NCI-H1930 (cell line): ENCODE results near the gene HSPB2.
"Not testable (repeated sequence)": the region's sequence is repeated elsewhere in the genome, so short reads cannot be mapped to it uniquely, and the experiment has no call there.

Experiments
- DNase-seq, 2 experiments: peaks; one replicate each; lab custom pipeline; 2025; lab: John Stamatoyannopoulos, UW

The HSPB2 gene

DNA sequence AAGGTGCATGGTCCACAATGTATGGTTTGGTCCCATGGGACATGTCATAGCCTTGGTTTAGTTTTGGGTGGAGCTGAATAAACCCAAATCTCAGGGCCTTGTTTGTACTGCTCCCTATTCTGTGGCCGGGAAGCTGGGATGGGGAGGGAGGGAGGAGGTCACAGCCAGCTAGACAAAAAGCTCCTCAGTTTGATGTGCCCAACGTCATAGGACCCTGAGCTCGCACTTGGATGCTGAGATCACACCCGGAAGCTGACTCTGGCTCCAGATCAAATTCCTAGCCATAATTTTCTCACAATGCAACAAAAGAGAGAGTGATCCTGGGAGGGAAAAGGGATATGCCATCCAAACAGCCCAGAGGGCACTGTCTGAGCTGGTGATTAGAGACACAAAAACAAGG lies 1.5 kb downstream of the HSPB2 start:
- DNase-seq: no peak

DNA sequence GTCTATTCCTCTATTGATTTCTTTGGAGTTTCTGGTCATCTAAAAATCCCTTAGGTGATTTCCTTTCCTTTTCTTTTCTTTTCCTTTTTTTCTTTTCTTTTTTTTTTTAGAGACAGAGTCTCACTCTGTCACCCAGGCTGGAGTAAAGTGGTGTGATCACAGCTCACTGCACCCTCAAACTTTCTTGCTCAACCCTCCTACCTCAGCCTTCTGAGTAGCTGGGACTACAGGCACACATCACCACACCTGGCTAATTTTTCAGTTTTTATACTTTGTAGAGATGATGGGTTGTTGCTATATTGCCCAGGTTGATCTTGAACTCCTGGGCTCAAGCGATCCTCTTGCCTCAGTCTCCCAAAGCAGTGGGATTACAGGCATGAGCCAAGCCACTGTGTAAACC lies 4.2 kb downstream of the HSPB2 start:
- DNase-seq: no peak

DNA sequence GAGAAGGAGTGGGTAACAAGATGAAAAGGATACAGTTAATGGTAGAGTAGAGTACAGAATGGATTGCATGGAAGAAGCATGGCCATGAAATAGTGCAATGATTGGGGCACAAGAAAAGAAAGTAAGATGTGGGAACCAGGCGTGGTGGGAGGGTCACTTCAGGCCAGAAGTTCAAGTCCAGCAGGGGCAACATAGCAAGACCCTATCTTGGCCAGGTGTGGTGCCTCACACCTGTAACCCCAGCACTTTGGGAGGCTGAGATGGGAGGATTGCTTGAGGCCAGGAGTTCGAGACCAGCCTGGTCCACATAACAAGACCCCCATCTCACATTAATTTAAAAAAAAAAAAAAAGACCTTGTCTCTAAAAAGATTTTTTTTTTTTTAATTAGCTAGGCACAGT lies 4.8 kb downstream of the HSPB2 start:
- no peak for DNase-seq

DNA sequence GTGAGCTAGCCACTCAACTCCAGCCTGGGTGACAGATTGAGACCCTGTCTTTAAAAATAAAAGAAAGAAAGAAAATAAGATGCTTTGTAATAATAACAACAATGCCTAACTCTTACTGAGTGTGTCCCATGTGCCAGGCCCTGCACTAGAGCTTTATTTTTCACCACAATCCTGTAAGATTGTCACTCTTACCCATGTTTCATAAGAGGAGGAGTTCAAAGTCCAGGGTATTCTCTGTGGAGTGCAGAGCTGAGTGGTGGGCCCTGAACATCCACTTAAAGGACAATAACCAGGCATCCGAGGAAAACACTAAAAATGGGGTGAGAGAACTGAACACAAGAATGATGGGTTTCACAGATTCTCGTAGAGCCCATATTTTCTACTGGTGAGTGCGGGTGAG lies 5.3 kb downstream of the HSPB2 start:
- DNase-seq: no peak

DNA sequence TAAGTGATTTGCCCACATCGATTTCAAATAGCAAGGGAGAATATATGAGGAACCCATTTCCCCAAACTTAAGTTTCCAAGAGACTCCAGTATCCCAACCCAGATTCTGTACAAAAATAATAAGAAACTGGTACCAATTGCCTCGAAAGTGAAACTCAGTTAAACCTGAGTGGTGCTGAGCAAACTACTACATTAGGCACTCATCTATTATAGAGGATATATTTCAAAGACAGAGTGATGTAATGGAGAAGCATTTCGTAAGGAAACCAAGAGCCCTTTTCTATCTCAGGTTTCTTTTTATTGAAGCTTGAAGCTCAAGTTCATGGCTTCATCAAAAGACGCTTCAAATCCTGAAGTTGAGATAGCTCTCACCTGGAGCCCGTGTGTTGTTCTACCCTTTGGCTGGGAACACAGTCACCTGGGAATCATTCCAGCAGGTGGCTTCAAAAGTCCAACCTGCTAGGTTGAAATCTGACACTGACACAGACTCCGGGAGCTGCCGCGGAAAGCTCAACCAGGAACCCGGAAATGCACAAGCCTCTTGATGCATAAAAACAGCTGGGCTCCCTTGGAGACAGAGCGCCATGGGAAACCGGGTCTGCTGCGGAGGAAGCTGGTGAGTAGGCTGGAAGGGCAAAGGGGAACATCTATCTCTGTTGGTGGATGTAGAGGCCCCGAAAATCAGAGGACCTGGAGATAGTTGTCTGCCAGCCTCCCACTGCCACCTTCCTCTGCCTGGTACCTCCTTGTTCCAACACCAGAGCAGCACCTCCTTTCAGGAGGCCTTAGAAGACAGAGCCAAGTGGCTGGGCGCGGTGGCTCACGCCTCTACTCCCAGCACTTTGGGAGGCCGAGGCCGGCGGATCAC lies 6.1 kb downstream of the HSPB2 start, which contains the start of gene C11orf52:
Gene C11orf52, plus strand, starts transcription at position 524 of the 867 bp plus-strand sequence. Its CDS starts 60 bp downstream, at position 584.
- DNase-seq: peak; percentile 54 to 57

DNA sequence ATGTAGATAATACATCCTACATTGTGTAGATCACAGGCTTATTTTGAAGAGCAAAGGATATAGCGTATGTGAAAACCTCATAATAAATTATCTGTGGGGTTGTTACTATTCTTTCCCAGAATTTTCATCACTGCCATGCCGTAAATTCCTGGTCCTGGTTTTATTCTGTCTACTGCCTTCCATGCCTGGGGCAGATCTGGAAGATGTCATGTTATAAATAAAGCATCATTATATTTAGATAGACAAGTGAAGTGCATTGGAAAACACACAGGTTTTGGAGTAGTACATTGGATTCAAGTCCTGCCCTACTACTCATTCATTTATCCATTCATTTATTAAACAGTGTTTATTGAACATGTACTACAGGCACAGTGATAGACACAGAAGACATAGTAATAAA lies 8.4 kb downstream of the HSPB2 start:
- DNase-seq: no peak

DNA sequence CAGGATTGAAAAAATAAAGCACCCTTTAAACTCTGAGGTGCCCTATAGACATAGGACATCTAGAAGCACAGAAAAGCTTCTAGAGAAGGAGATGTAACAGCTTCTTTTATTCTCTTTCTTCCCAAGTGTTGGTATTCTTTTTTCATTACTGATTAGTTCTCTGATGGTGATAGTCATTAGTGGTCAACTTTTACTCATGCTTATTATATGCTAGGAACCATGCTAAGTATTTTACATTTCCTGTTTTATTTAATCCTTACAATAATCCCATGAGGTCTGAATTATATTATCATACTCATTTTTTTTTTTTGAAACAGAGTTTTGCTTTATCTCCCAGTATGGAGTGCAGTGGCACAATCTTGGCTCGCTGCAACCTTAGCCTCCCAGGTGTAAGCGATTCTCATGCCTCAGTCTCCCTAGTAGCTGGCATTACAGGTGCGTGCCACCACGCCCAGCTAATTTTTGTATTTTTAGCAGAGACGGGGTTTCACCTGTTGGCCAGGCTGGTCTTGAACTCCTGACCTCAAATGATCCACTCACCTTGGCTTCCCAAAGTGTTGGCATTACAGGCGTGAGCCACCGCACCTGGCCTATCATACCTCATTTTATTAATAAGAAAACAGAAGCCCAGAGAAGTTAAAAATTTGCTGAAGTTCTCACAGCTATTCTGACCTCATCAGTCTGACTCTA lies 9.2 kb downstream of the HSPB2 start:
- DNase-seq: no peak

DNA sequence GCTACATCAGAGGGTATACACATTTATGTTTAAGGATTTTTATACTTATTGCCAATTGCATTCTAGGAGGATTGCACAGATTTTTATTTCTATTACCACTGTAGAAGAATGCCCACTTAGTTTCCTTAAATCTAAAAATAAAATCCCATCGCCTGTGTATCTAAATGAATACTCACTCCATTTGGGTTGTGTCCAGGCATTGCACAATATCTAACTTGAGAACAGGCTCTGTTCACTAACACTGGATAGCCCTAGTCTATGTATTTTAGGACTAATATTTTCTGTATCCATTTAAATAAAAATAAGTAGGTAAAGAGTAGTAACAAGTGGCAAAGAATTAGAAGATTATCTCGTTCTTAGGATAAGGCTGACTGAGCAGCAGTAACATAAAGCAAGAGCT lies 10.3 kb downstream of the HSPB2 start:
- no peak for DNase-seq

DNA sequence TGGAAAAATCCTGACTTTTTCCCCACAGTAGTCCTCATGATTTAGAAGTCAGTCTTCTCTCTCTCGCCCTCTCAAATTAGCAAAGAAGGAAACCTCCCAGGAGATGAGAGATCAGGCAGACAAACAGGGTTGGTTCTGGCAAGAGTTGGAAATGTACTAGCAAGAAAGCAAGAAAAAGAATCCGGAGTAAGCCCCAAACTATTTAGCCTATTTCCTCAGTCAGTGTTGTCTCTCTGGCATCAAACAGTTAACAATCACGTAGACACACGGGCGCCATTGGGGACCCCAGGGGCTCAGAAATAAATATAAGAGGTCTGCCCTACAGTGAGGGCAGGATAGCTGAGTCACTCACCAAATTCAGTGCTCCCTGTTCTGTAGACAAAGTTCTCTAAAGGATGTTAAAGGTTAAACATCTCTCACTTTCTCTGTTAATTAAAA lies 10.8 kb downstream of the HSPB2 start:
- DNase-seq: no peak

DNA sequence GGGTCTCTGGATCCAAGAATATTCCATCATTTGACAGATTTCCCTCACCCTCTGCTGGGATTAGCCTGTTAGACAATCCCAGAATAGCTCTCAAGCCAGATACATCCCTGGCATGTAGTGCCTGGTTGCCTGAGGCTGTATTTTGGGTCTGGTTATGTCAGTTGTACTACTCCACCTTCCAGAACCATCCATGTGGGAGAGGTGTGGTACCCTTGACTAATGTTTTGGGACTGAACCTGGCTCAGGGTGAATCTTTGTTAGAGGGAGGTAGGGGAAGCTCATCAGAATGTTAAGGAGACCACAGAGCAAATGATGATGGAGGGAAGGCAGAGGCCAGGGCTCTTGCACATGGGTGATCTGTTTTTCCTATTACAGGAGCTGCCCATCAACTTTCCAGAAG lies 11.4 kb downstream of the HSPB2 start:
- no peak for DNase-seq

DNA sequence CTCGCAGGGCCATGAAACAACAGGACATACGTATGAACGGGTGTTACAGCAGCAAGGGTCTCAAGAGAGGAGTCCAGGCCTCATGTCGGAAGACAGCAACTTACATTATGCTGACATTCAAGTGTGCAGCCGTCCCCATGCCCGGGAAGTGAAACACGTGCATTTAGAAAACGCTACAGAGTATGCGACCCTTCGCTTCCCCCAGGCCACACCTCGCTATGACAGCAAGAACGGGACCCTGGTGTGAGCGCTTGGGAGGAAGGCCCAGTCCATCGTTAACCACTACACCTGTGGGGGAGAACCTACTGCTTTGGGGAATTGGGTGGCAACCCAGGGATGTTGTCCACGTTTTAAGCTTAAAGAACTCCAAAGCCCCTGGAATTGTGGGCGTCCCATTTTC lies 13.4 kb downstream of the HSPB2 start:
- DNase-seq: no peak

DNA sequence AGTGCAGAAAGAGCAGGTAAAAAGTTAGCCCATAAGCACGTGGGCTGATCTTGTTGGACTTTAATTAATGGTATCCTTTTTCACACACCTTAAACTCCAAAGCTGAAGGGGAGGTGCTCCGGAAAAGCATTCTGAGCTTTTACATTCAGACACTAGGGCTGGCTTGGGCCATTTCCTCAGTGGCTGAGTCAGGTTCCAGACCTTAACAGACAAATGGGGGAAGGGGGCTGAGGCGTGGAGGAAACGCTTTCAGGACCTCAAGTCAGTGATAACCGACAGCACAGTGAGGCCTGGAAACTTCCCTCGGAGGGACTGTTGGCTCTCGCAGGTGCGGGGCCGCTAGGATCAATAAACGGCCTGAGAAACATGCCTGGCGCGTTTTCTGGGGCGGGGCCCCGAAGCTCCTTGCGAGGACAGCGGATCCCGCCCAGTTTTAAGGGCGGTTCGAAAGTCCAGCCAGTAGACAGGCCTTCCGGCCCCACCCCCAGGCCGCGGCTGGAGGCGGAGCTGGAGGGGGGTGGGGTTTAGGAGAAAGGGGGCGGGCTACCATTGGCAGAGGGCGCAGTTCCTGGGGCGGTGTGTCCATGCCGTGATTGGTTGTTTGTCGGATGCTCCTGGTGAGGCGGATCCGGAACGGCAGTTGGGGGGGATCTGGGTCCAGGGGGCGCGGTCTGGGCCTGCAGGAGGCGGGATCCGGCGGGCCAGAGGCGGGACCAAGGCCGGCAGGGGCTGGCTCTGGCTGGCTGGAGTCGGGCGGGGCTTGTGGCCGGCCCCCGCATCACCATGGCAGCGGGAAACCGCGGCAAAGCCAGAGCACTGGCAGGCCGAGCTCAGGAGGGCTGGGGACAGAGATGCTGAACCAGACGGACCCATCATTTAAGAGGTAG lies 14.2 kb downstream of the HSPB2 start:
- DNase-seq: peak; percentile 98 to 99

DNA sequence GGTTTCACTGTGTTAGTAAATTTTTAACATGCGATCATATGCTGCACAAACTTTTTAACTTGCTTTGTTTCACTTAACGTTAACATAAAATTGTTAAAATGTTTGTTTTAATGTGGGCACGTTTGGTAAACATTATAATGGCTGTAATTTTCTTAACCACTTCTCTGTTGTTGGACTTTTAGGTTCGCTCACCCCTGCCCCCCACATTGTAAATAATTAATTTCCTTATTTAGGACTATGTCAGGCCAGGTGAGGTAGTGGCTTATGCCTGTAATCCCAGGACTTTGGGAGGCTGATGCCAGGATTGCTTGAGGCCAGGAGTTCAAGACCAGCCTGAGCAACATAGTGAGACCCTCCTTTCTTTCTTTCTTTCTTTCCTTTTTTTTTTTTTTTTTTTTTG lies 17.9 kb downstream of the HSPB2 start:
- no peak for DNase-seq

DNA sequence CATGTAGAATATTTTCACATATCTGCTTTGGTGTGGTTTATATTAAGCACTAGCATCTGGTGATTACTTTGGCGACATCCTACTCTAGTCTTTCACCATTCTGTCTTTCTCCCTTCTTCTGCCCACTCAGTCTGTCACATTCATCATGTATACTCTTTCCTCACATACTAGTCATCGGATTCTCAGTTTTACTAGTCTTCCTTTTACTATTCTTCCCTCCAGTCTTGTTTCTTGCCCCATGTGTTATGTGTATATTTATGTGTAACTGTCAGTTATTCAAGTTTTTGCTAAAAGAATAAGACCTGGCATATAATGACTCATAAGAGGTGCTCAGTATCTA lies 20.0 kb downstream of the HSPB2 start:
- no peak for DNase-seq

DNA sequence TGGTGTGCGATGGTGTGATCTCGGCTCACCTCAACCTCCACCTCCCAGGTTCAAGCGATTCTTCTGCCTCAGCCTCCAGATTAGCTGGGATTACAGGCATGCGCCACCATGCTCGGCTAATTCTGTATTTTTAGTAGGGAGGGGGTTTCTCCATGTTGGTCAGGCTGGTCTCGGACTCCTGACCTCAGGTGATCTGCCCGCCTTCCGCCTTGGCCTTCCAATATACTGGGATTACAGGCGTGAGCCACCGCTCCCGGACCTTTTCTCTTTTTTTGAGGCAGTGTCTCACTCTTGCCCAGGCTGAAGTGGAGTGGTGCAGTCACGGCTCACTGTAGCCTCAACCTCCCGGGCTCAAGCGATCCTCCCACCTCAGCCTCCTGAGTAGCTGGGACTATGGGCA lies 20.6 kb downstream of the HSPB2 start:
- DNase-seq: not testable (repeated sequence)

DNA sequence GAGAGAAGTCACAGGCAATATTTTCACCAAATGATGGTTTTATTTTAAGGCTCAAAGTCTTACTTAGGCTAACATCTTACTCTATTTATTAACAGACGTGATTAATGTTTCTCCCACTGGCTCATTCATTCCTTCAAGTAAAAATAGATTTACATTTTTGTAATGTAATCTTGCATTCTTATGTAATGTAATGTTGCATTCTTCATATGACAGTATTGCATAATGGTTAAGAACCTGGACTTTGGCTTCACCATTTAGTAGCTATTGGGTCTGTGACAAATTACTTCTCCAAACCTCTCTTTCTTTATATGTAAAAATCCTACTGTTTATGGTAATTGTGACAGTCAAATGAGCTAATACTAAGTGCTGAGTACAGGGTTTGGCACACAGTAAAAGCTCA lies 21.3 kb downstream of the HSPB2 start:
- DNase-seq: no peak

DNA sequence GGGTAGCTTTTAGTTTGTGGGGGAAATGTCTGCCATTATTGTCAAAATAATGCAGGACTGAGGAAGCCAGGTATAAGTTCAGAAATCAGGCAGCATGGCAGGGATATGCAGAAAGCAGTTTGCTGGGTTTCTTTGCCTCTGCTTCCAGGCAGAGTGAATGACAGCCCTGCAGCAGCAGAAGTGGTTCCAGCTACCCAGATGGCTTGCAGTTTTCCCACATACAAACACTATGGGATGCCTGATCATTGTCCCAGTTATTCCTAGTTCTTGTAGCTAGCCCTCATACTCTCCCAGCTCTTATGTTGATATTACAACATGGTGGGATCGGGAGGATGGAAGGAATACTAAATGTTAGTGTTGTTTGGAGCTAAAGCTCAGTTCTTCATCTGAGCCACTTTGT lies 21.8 kb downstream of the HSPB2 start:
- DNase-seq: no peak

DNA sequence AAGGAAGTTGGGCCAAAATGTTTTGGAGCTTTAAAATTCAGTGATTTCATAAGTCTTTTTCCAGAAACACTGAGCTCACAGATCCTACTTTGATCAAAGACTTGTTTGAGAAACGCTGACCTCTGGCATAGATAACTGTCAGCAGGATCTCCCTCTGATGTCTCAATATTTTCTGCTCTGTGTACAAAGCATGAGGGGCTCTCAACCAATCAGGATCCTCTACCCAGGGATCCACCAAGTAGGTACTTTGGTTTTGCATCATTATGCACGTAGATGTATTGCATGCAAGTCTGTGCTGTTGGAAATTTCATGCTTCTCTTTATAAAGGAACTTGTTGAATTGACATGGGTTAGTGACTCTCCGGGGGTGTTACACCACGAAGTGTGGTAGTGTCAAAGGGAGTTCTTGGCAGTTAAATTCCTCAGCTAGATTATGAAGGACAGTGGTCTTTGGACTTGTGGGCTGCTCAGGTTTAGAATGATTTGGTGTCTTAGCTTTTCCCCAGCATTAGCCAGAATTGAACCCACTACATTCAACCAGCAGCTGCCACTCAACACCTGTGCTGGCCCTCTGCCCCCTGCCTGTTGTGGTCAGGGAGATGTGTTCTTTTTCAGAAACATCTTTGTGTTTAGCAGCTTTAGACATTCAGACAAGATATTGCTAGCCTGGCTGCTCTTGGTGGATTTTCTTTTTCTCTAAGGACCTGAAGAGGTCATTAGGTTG lies 22.9 kb downstream of the HSPB2 start:
- DNase-seq: no peak

DNA sequence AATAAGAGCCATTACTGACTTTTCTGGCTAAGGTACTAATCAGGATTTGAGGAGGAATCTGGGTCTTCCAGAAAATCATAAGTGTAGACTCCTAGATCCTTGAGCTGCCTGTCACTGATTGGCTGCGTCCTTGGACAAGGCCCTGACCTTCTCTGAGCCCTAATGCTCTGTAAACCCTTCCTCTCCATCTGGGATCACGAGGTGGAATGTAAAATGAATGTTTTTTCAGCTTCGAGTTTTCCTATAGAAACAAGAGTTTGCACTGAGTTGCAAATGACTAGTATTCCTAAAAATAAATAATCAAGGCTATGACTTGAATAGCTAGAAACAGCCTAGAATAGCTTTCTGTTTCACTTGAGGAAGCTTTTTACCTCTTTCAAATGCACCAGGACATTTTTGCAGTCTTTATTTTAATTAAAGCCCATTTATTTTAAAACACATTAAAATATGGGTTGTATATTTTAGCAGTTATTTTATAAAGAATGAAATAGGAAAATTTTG lies 23.6 kb downstream of the HSPB2 start:
- no peak for DNase-seq

DNA sequence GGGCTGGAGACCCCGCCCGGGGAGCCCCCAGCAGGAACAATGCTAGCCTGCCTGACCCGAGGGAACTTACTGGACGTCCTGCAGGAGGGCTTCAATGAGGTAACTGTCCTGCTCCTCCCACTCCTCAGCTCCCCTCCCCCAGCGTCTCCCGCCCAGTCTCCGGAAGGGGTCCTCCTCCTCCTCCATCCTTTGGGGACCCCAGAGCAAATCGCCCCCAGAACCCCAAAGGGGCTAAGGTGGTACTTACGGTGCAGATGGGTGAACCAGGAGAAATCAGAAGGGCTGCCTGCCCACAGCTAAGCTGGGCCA lies 24.9 kb downstream of the HSPB2 start:
- no peak for DNase-seq

DNA sequence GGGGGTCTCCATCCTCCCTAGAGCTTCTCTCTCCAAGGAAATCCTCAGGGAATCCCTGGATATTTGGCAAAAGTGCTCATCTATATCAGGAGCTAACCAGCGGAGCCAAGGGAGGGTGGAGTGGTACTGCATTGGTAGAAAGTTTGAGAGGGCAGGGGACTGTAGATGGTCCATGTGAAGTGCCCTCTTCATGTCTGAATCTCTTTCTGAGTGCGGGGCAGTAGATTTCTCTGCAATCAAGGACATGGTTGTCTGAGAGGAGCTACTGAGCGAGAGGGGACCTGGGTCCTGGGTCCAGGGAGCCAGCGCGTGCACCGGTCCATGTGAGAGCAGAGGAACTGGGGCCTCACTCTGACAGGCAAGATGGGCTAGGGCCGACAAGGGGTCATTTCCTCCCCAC lies 25.3 kb downstream of the HSPB2 start:
- DNase-seq: no peak

DNA sequence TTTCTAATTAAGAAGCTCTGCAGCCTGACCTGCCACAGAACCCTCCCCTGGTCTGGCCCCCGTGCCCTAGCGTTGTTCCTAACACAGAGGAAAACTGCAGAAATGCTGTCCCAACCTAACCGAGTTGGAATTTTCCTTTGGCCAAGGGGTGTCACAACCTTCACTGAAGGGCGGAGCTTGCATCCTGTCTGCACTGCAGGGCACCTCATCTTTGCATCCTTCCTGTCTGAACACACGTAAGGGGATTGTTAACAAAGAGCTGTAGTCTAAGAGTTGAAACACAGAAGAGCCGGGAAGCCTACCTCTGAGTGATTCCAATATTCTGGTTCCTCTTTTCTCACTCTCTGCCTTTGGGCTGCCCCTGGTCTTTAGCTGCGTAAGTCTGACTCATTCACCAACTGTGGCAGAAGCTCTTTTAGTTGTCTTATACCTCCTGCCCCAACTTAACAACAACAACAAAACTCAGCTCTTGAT lies 26.2 kb downstream of the HSPB2 start:
- DNase-seq: no peak
